H9 (cell line): ENCODE results near the gene VPS26A. TPM values are rescaled to one million over a fixed set of nuclear protein-coding genes. Genes with fewer than 3 reads are reported as not detected.
A peak's percentile ranks its signal among the peaks of the same experiment; 100 is the strongest.

Source experiments
- DNase-seq: peaks from one replicate; pipeline ENCODE4 v3.0.0-alpha.2; 2017
- H2AFZ ChIP-seq: one replicate; pipeline ENCODE4 v1.6.1; 2013; ENCODE audit warnings: mild to moderate bottlenecking, low read length, control low read depth, moderate library complexity
- H2AK5ac ChIP-seq: 2 replicates; pipeline ENCODE4 v1.6.1; 2013; ENCODE audit warnings: low read length, control low read depth, mixed read lengths; ENCODE audit not compliant: insufficient read length
- H2BK120ac ChIP-seq: one replicate; pipeline ENCODE4 v1.6.1; 2013; ENCODE audit warnings: low read depth, mild to moderate bottlenecking, low read length, control low read depth, inconsistent platforms; ENCODE audit not compliant: poor library complexity, severe bottlenecking
- H2BK12ac ChIP-seq: 2 replicates; pipeline ENCODE4 v1.6.1; 2013; ENCODE audit warnings: low read length, control low read depth, mixed read lengths, low read depth; ENCODE audit not compliant: insufficient read length
- H2BK15ac ChIP-seq: 2 replicates; pipeline ENCODE4 v1.6.1; 2013; ENCODE audit warnings: low read depth, low read length, control low read depth
- H2BK20ac ChIP-seq: one replicate; pipeline ENCODE4 v1.6.1; 2013; ENCODE audit warnings: low read depth, mild to moderate bottlenecking, low read length, control low read depth, inconsistent platforms; ENCODE audit not compliant: poor library complexity, severe bottlenecking
- H2BK5ac ChIP-seq: 2 replicates; pipeline ENCODE4 v1.6.1; 2013; ENCODE audit warnings: low read length, control low read depth, mixed read lengths; ENCODE audit not compliant: insufficient read length
- H3K14ac ChIP-seq: 2 replicates; pipeline ENCODE4 v1.6.1; 2013; ENCODE audit warnings: low read length, control low read depth; ENCODE audit not compliant: insufficient read depth
- H3K18ac ChIP-seq: 2 replicates; pipeline ENCODE4 v1.6.1; 2013; ENCODE audit warnings: low read depth, mild to moderate bottlenecking, mixed read lengths, low read length, control low read depth; ENCODE audit not compliant: insufficient read length
- H3K23ac ChIP-seq: 2 replicates; pipeline ENCODE4 v1.6.1; 2013; ENCODE audit warnings: low read length, control low read depth, mixed read lengths, low read depth; ENCODE audit not compliant: insufficient read length
- H3K23me2 ChIP-seq: 2 replicates; pipeline ENCODE4 v1.6.1; 2013; ENCODE audit warnings: low read depth, mild to moderate bottlenecking, mixed read lengths, low read length, control low read depth; ENCODE audit not compliant: insufficient read length, poor library complexity, severe bottlenecking
- H3K27ac ChIP-seq: 2 replicates; pipeline ENCODE4 v1.5.1; 2013; ENCODE audit warnings: low read length, control low read depth, mixed read lengths, low read depth; ENCODE audit not compliant: insufficient read length
- H3K27me3 ChIP-seq: 2 replicates; pipeline ENCODE4 v1.6.1; 2013; ENCODE audit warnings: low read length, control low read depth, inconsistent platforms; ENCODE audit not compliant: insufficient read depth
- H3K4ac ChIP-seq: 2 replicates; pipeline ENCODE4 v1.6.1; 2013; ENCODE audit warnings: low read depth, mild to moderate bottlenecking, control low read depth, inconsistent platforms, low read length, moderate library complexity
- H3K4me1 ChIP-seq: 2 replicates; pipeline ENCODE4 v1.6.1; 2013; ENCODE audit warnings: low read length, control low read depth, inconsistent platforms; ENCODE audit not compliant: insufficient read depth
- H3K4me2 ChIP-seq: 2 replicates; pipeline ENCODE4 v1.6.1; 2013; ENCODE audit warnings: low read length, control low read depth, mixed read lengths; ENCODE audit not compliant: insufficient read length, insufficient read depth
- H3K56ac ChIP-seq: 2 replicates; pipeline ENCODE4 v1.6.1; 2013; ENCODE audit warnings: low read depth, mild to moderate bottlenecking, mixed read lengths, low read length, control low read depth; ENCODE audit not compliant: insufficient read length
- H3K79me1 ChIP-seq: 2 replicates; pipeline ENCODE4 v1.6.1; 2013; ENCODE audit warnings: low read depth, mild to moderate bottlenecking, moderate library complexity, low read length, control low read depth, inconsistent platforms; ENCODE audit not compliant: insufficient read depth, poor library complexity, severe bottlenecking
- H3K79me2 ChIP-seq: 2 replicates; pipeline ENCODE4 v1.6.1; 2013; ENCODE audit warnings: low read length, control low read depth, inconsistent platforms; ENCODE audit not compliant: insufficient read depth
- H3K9ac ChIP-seq: 2 replicates; pipeline ENCODE4 v1.6.1; 2013; ENCODE audit warnings: low read length, control low read depth, mixed read lengths; ENCODE audit not compliant: insufficient read length; ENCODE audit errors: extremely low read depth
- H3K9me3 ChIP-seq: one replicate; pipeline ENCODE4 v1.6.1; 2013; ENCODE audit warnings: low read depth, low read length, inconsistent platforms; ENCODE audit not compliant: control insufficient read depth
- H3T11ph ChIP-seq: one replicate; pipeline ENCODE4 v1.6.1; 2013; ENCODE audit warnings: mild to moderate bottlenecking, low read length, control low read depth, inconsistent platforms
- H4K20me1 ChIP-seq: one replicate; pipeline ENCODE4 v1.6.1; 2013; ENCODE audit not compliant: control insufficient read depth, insufficient read length, insufficient read depth
- H4K5ac ChIP-seq: 2 replicates; pipeline ENCODE4 v1.6.1; 2013; ENCODE audit warnings: low read depth, mild to moderate bottlenecking, mixed read lengths, low read length, control low read depth; ENCODE audit not compliant: insufficient read length
- H4K8ac ChIP-seq: replicated peaks from 2 replicates; pipeline ENCODE4 v1.6.1; 2013; ENCODE audit warnings: low read length, control low read depth, mixed read lengths, low read depth; ENCODE audit not compliant: insufficient read length
- H4K91ac ChIP-seq: 2 replicates; pipeline ENCODE4 v1.6.1; 2013; ENCODE audit warnings: low read depth, mild to moderate bottlenecking, moderate library complexity, mixed read lengths, low read length, control low read depth; ENCODE audit not compliant: insufficient read length
- H3K27ac Mint-ChIP-seq, 3 experiments: 2 replicates in 2 of 3; 3 replicates in 1 of 3; pipeline ENCODE4 v1.8.0; 2020 to 2021; ENCODE audit warnings: mixed read lengths in 3 of 3, mild to moderate bottlenecking in 1 of 3, moderate library complexity in 1 of 3
- H3K27me3 Mint-ChIP-seq: 2 replicates; pipeline ENCODE4 v1.8.0; 2021; ENCODE audit warnings: low read depth, mild to moderate bottlenecking, moderate library complexity, mixed read lengths
- H3K36me3 Mint-ChIP-seq, 3 experiments: 2 replicates in 2 of 3; 3 replicates in 1 of 3; pipeline ENCODE4 v1.8.0; 2020 to 2021; ENCODE audit warnings: low read depth in 3 of 3, mixed read lengths in 3 of 3; ENCODE audit not compliant: insufficient read depth in 1 of 3
- H3K4me1 Mint-ChIP-seq, 2 experiments: 2 replicates each; pipeline ENCODE4 v1.8.0; 2020; ENCODE audit warnings: mixed read lengths in 2 of 2
- H3K4me3 Mint-ChIP-seq, 2 experiments: 2 replicates in 1 of 2; 3 replicates in 1 of 2; pipeline ENCODE4 v1.8.0; 2020 to 2021; ENCODE audit warnings: mild to moderate bottlenecking in 2 of 2, mixed read lengths in 2 of 2, moderate library complexity in 1 of 2
- H3K9me3 Mint-ChIP-seq, 2 experiments: 2 replicates in 1 of 2; 3 replicates in 1 of 2; pipeline ENCODE4 v1.8.0; 2020; ENCODE audit warnings: mild to moderate bottlenecking in 2 of 2, mixed read lengths in 2 of 2, moderate library complexity in 1 of 2
- CTCF ChIP-seq: fragments of 200-600 bp; sonication (generic); conservative IDR thresholded peaks from 3 replicates; pipeline ENCODE4 v1.8.0; 2021; ENCODE audit warnings: antibody characterized with exemption, mild to moderate bottlenecking
- WGBS: extraction: QIAGEN DNeasy Blood & Tissue Kit; methylation state at CpG from one replicate; pipeline ENCODE4 v1.1.7; 2013; ENCODE audit warnings: missing lambda C conversion rate, low lambda C conversion rate, mixed read lengths; ENCODE audit not compliant: insufficient read length; ENCODE audit errors: extremely low coverage; 5-methylcytosine and 5-hydroxymethylcytosine counted together
- total RNA-seq: library from RNA; stranded (reverse); gene quantifications from 2 replicates; pipeline ENCODE4 v1.2.1, GENCODE V29; 2021

VPS26A gene
- total RNA-seq, 1 experiment from 2014 or later, result 41.8 TPM

GRCh38 chr10:69179743-69180524 is 56.0 kb downstream of the VPS26A start, which contains the start of gene SUPV3L1:
Gene SUPV3L1, plus strand, starts transcription at chr10:69180234. Its CDS starts 58 bp downstream, at chr10:69180292.
- peak within 1 kb of the TSS; percentile 7 for H3K27ac ChIP-seq
- peak within 1 kb of the TSS; percentile 96 to 97 for H3K4me3 Mint-ChIP-seq
- H3K23ac ChIP-seq, result no peak within 1 kb of the TSS
- H3K4ac ChIP-seq, result no peak within 1 kb of the TSS
- no peaks in the 10 kb centered on the region for H3K9me3 ChIP-seq
- H3K79me1 ChIP-seq, result peaks cover 11% of the 10 kb centered on the region
- H3K27me3 ChIP-seq, result no peaks in the 10 kb centered on the region
- peak; percentile 92 for DNase-seq
- H3K14ac ChIP-seq, result peak within 1 kb of the TSS; percentile 65
- no peak within 1 kb of the TSS for H2AK5ac ChIP-seq
- no peaks in the 10 kb centered on the region for H4K20me1 ChIP-seq
- TF ChIP-seq CTCF, result no peak
- H3K23me2 ChIP-seq, result peaks cover 5% of the 10 kb centered on the region
- H3K9ac ChIP-seq, result peak within 1 kb of the TSS; percentile 68
- H3K9me3 Mint-ChIP-seq, result no peaks in the 10 kb centered on the region; a peak in 1 of 5 replicates
- H4K91ac ChIP-seq, result no peak within 1 kb of the TSS
- no peak within 1 kb of the TSS for H2BK5ac ChIP-seq
- H3K36me3 Mint-ChIP-seq, result peaks cover 1 to 14% (median 9%) of the 10 kb centered on the region in 3 experiments; a peak in 4 of 7 replicates
- no peak within 1 kb of the TSS for H2BK120ac ChIP-seq
- H3T11ph ChIP-seq, result no peak within 1 kb of the TSS
- H3K4me2 ChIP-seq, result peak within 1 kb of the TSS; percentile 97
- peak within 1 kb of the TSS; percentile 79 for H4K5ac ChIP-seq
- no peaks in the 10 kb centered on the region for H3K27me3 Mint-ChIP-seq
- WGBS, result no CpG with 5 or more reads among the region's 44 CpGs
- no peak within 1 kb of the TSS for H2AFZ ChIP-seq
- H3K27ac Mint-ChIP-seq, result peak within 1 kb of the TSS; percentile 100
- peaks cover 23% of the 10 kb centered on the region; the same call in 1 of the 2 replicates for H3K79me2 ChIP-seq
- no peak within 1 kb of the TSS for H2BK12ac ChIP-seq
- H3K4me1 ChIP-seq, result no peaks in the 10 kb centered on the region
- no peak within 1 kb of the TSS for H2BK15ac ChIP-seq
- peaks cover 8 to 13% of the 10 kb centered on the region in 2 experiments for H3K4me1 Mint-ChIP-seq
- H2BK20ac ChIP-seq, result no peak within 1 kb of the TSS
- no peak within 1 kb of the TSS for H4K8ac ChIP-seq
- peak within 1 kb of the TSS; percentile 0 for H3K56ac ChIP-seq
- H3K18ac ChIP-seq, result peak within 1 kb of the TSS; percentile 73
